HFF-Myc (cell line): Measurements from ENCODE around the gene C10orf67.

Experiments used
- DNase-seq: peaks from one replicate; pipeline ENCODE4 v3.0.0-alpha.2; 2011; ENCODE audit warnings: low read depth; ENCODE audit errors: extremely low read depth
- H3K4me3 ChIP-seq: replicated peaks from 2 replicates; pipeline ENCODE4 v1.5.1; 2011; ENCODE audit warnings: low read depth, mild to moderate bottlenecking, control low read depth, low read length
- CTCF ChIP-seq: IDR thresholded peaks from 2 replicates; pipeline ENCODE4 v1.5.1; 2012; ENCODE audit warnings: mild to moderate bottlenecking, low read depth, low read length, control low read depth; ENCODE audit errors: missing control alignments

C10orf67 gene

GRCh38 chr10:23291551-23292334 is 52.9 kb downstream of the C10orf67 start:
- no peak for TF ChIP-seq CTCF
- H3K4me3 ChIP-seq: no peak overlapping the region
- DNase-seq: no peak

GRCh38 chr10:23284674-23285335 is 59.8 kb downstream of the C10orf67 start:
- no peak overlapping the region for H3K4me3 ChIP-seq
- TF ChIP-seq CTCF: no peak
- DNase-seq: no peak

GRCh38 chr10:23284155-23284554 is 60.4 kb downstream of the C10orf67 start:
- no peak for TF ChIP-seq CTCF

GRCh38 chr10:23283680-23284079 is 60.9 kb downstream of the C10orf67 start:
- TF ChIP-seq CTCF: no peak
- DNase-seq: no peak
- no peak overlapping the region for H3K4me3 ChIP-seq

More at GRCh38 chr10:23284155-23284554, 60.4 kb downstream of the C10orf67 start:
- H3K4me3 ChIP-seq: no peak overlapping the region
- no peak for DNase-seq

- DNase-seq: no peak
- TF ChIP-seq CTCF: no peak
- H3K4me3 ChIP-seq: no peak overlapping the region
These were observed 63.6 kb downstream of the C10orf67 start for GRCh38 chr10:23281044-23281433.

- H3K4me3 ChIP-seq: no peak overlapping the region
- no peak for TF ChIP-seq CTCF
- DNase-seq: no peak
These were observed 64.1 kb downstream of the C10orf67 start for GRCh38 chr10:23280419-23281043.
